ENCODE measurements around the gene RAD51B.

The RAD51B gene

DNA sequence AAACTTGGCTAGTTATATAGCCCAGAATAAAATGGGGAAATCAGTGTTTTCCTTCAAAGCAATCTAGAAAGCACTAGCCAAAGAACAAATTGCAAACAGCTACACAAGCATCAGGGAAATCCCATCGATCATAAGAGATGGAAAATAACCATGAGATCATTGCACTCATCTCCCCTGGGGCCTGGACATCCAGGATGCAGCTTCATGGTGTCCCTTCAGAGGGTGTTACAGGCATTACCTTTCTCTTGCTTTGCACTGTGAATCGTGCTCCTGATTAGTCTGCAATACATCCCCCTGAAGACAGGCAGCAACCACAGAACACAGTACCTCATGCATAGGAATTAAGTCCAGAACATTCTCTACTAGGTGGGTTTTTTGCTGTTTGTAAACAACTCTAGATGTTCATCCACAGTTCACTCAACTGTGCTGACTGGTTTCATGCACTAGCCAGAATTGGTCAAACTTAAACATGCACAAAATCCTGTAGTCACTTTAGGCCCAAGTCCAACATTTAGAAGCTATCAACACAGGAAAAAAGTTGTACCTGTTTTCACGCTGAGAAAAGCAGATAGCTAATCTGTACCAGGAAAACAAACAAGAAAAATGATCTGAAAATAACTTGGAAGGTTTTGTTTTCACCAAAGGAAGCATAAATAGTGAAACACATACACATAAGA, 853.2 kb downstream of the RAD51B start:
- DNase-seq: no peak

- no peak for DNase-seq
Measured at GRCh38 chr14:68673464-68673863, 853.9 kb downstream of the RAD51B start.

- no peak for DNase-seq
Measured at GRCh38 chr14:68674538-68675232, 855.1 kb downstream of the RAD51B start.

DNA sequence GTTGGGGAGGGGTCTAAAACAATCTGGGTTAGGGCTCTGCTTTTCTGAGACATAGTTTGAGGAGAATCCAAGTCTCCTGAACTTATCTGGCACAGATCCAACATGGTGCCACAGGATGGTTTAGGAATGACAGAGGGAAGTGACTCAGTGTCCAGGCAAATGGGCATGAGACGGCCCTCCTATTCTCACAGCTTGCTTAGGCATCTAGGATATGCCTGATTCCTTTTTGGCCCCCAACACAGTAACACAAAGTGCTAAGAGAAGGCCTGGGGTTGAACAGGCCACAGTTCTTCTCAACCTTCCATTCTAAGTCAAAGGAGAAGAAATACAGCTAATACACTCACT, 855.6 kb downstream of the RAD51B start:
- no peak for DNase-seq

GRCh38 chr14:68676511-68676943, 856.9 kb downstream of the RAD51B start:
- peak; percentile 20 for DNase-seq

DNA sequence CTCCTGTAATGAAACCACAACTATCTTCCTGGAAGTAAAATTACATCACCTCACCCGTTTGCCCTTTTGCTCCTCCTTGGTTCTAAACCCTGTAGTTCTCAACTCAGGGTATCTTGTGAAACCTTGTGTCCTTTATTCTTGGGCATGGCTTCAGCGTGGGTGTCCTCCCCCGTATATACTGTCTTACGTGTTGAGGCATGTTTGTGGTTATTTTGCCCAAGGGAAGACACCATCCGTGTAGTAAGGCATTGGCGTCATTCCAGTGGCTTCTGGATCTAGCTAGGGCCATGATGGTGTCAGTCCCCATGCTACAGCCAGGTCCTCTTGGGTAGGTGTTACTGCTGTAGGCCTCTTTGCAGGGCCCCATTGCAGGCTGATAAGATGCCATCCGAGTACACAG, 857.9 kb downstream of the RAD51B start:
- DNase-seq: no peak

DNA sequence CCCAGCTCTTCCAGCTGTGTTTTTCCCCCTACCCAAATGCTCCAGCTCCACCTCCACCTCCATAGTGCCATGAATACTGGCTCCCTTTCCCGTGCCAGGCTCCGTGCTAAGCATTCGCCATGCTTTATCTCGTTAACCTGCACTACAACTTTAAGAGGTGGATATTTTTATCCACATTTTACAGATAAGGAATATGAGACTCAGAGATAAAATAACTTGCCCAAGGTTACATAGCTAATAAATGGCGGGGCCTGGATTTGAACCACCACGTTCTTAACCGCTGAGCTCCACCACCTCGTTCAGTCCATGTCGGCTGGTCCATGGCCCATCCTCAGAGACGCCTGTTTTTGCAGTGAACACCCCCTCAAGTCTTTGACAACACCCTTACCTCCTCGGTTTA, 858.3 kb downstream of the RAD51B start:
- DNase-seq: no peak

DNA sequence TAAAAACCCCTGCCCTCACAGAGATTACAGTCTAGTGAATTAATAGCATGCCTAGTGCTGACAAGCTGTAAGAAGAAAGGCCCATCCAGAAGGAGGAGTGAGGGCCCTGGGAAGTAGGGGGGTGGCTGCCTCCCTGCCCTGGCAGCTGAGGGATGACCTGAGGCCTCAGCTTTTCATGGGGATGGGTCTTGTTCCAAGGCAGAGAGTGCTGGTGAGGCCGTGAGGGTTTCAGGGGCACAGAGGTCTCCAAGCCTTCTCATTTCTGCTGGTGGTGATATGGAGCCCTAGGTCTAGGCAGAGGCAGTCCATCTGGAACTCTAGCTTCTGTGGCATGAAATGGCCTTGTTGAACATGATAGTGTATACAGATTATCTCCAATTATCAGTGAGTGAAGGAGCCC, 858.9 kb downstream of the RAD51B start:
- DNase-seq: no peak

GRCh38 chr14:68679301-68679700, 859.7 kb downstream of the RAD51B start:
- DNase-seq: no peak

DNA sequence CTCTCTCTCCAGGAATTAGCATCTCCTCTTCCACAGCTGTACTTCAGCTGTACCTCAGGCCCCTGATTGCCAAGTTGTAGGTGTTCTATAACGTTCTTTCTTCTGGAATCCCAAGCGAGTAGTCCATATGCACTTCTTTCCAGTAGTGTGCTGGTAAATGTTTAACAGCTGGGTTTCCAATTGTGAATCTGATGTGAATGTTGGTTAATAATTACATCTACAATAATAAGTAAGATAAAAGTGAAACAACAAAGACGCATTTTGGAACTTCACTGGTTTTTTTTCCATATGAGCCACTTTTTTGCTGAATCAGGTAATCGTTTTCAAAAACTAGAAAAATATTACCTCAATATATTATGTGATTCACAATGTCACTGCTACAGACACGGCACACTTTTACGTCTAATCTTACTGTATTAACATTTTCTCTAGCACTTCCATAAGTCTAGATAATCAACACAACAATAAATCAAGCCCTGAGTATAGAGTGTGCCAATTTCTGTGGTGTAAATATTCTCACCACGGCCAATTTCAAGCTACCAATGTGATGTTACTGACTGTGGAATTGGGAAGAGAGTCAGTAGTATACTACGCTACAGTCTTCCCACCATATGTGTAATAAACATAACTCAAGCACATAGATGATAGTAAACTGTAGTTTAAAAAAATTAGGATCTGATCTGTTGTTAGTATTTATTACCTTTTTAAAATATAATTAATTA, 860.3 kb downstream of the RAD51B start:
- DNase-seq: no peak

GRCh38 chr14:68680541-68681051, 861.0 kb downstream of the RAD51B start:
- DNase-seq: no peak

- no peak for DNase-seq
Measured at GRCh38 chr14:68681256-68682011, 861.9 kb downstream of the RAD51B start.

DNA sequence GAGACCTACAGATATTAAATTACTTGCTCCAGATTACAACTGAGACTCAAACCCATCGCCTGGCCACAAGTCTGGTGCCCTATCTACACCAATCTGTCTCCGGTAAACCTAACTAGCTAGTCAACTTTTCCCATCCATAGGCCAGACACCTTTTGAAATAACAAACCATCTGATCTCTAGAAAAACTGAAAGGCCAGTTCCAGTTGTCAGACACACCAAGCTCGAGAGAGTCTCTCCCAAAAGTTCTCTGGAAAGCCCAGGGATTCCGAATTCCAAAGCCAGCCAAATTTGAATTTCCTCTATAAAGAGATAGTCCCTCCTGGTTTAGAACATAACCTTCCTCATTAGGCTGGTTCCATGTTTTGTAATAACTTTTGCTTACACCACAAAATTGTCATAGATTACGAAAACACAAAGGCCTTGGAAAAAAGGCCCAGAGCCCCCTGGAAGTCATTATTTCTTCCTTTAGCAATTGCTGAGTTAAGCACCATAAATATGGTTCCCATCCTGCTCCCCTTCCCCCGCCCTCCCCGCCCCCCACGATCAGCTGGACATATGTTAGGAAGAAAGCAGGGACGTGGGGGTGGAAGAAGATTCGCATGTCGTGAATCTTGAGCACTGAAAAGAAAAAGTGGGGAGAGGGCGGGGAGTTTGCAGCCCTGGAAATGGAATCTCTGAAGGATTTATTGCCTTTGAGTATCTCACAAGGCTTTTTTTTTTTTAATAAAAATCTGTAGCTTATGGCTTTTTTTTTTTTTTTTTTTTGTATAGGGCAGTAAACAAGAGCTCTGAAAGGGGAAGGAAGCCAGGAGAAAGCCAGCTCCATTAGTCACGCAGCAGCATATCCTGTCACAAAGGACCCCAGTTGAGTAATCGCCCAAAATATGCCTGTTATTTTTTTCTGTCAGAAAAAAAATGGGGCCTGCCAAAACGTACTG, 862.9 kb downstream of the RAD51B start:
- no peak for DNase-seq

DNA sequence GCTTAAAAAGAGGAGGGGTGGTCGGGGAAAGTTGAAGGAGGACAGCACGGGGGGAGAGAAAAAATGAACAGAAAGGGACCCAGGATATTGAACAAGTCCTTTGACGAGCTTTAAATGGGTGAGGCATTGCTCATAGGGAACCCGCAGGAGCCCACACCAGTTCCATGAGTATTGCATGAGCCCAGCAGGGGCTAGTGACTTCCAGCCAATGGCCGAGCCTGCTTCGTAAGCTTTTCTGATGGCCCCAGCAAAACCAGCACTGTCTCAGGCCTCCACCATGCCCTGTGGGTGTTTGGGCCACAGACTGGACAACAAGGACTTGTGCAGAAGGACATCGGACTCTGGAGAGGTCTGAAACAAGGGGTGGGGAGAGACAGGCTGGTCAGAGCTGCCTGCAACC, 863.7 kb downstream of the RAD51B start:
- no peak for DNase-seq

DNA sequence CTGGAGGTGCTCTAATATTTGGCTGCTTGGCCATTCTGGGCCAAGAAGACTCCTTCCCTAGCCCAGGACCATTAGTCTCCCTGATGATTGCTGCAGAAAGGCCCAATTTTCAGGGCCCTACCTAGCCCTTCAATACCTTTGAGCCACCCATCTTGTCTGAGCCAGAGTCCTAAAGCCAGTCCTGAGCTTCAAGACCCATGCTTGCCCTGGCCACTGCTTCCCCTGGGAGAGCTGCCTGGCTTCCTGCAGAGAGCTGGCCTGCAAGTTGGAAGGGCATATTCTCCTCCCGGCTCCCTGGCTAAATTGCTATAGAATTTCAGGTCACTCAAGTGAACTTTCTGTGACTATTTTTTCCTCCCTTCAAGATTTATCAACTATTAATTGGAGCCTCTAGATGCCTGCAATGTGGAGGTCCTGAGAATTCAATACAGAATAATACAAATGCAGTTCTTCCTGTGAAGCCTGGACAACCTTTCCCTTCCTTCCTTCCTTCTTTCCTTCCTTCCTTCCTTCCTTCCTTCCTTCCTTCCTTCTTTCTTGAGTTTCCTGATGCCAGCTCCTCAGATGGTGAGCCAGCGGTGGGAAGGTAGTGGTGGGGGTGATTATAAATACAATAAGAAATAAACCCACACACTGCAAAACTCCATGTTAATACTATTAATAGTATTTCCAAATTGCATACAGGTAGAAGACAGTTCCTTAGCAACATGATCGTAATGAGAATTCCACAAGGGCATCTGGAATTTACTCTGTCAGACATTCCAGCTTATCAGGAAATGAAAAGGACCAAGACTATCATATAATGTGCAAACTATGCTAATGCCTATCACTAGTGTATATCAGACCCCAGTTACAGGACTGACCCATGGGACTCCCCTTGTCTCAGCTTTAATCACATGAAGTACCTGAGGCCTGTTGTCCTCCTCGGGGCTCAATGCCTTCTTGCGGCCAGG, 865.2 kb downstream of the RAD51B start:
- no peak for DNase-seq

GRCh38 chr14:68685419-68686204, 866.0 kb downstream of the RAD51B start:
- DNase-seq: no peak

DNA sequence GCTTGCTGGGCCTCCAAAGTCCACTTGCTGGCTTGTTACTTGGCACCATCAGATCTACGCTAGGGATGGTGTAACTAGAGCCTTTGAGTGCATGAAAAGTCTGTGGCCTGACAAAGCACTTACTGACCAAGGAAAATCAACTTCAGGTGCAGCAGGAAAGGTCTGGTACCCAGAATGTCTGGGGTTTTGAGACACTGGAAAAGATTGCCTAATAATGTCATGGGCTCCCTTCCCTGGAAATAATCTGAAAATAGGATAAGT, 866.6 kb downstream of the RAD51B start:
- DNase-seq: no peak

GRCh38 chr14:68686724-68687123, 867.1 kb downstream of the RAD51B start:
- DNase-seq: no peak

- no peak for DNase-seq
Measured at GRCh38 chr14:68687746-68688145, 868.2 kb downstream of the RAD51B start.

GRCh38 chr14:68688872-68689371, 869.3 kb downstream of the RAD51B start:
- DNase-seq: no peak
